Left lung (tissue), 10 donors: ENCODE data around the gene MAPK8. TPM values are rescaled to one million over a fixed set of nuclear protein-coding genes. Genes with fewer than 3 reads are reported as not detected.

Experiments used
- ATAC-seq: fragments of 200-7000 bp; cut with Tn5 transposase; one replicate; pipeline ENCODE4 v1.9.1; 2020; ENCODE audit warnings: moderate library complexity
- DNase-seq, 4 donors: peaks; one replicate each; pipeline ENCODE4 v3.0.0-alpha.2; 2013 to 2020
- H3K27ac ChIP-seq, 2 donors: fragments of 200-600 bp; sonication (generic) in 1 of 2; one replicate each; pipeline versions ENCODE4 v1.5.0 to v1.8.0; 2020 to 2021
- H3K27me3 ChIP-seq, 2 donors: fragments of 200-600 bp; sonication (generic) in 1 of 2; one replicate each; pipeline versions ENCODE4 v1.5.0 to v1.8.0; 2020 to 2021
- H3K36me3 ChIP-seq, 2 donors: fragments of 200-600 bp; sonication (generic) in 1 of 2; one replicate each; pipeline versions ENCODE4 v1.5.0 to v1.8.0; 2020 to 2021
- H3K4me1 ChIP-seq, 2 donors: fragments of 200-600 bp; one replicate each; pipeline ENCODE4 v1.8.0; 2021
- H3K4me3 ChIP-seq, 2 donors: fragments of 200-600 bp; sonication (generic) in 1 of 2; one replicate each; pipeline versions ENCODE4 v1.5.0 to v1.8.0; 2020 to 2021; ENCODE audit warnings: mild to moderate bottlenecking in 1 of 2
- H3K9me3 ChIP-seq, 2 donors: fragments of 200-600 bp; sonication (generic) in 1 of 2; one replicate each; pipeline versions ENCODE4 v1.5.0 to v1.8.0; 2020 to 2021
- intact Hi-C, 2 donors: fragments of 100-400 bp; cut with DNase I; formaldehyde crosslinking; loops; one replicate each; pipeline versions ENCODE4 v1.11.2 to v1.14.2; 2022
- polyA plus RNA-seq, 6 donors: library from polyadenylated mRNA; unstranded; fragments of 120-200 nt; gene quantifications; one replicate each; pipeline ENCODE4 v1.2.1, GENCODE V29; 2013; ENCODE audit not compliant: insufficient read length in 6 of 6
- total RNA-seq, 2 donors: library from RNA; stranded (reverse); fragmentation: NEBNext Ultra II Directional; extraction: Animal tissue kit (Norgen Biotek cat#: 25700); gene quantifications; one replicate each; pipeline ENCODE4 v1.2.1, GENCODE V29; 2021
- TF ChIP-seq, protein P1 (sequence below), 2 donors: fragments of 200-600 bp; sonication (generic) in 1 of 2; IDR thresholded peaks; one replicate each; pipeline versions ENCODE4 v1.5.0 to v1.8.0; 2021; ENCODE audit warnings: antibody characterized with exemption in 2 of 2
- donor health status: DM: no; HTN: yes; CAD: no.
- donor health status: DM: no; HTN: no; CAD: no.

MAPK8 gene
- total and polyA plus RNA-seq, 8 donors = 31.3 to 81.8 (median 71.7) TPM

DNA sequence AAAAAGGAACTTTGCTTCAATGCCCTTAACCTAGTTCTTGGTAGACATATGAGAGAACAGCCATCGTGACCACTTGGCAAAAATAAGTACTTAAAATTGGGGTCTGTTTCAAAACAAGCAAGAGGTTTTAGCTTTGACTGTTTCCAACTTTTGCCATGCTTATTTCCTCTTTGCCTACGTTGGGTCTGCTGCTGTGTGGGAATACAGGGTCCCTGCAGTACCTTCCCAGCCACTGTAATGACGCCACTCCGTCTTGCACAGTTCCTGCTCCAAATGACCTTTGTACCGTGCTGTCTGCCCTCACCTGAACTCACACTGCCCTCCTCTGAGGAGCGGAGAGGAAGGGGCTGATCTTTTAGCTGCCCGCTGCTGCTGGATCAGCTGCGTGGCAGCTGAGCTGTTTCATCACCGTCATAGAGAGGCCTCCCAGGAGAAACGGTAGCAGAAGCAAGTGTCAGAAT, 133.1 kb downstream of the MAPK8 start:
- ATAC-seq = peak; percentile 61
- H3K4me3 ChIP-seq = no peak overlapping the region
- H3K36me3 ChIP-seq = peaks cover 0 to 22% of the 10 kb centered on the region in 2 donors
- intact Hi-C loops = no loop called here
- H3K27ac ChIP-seq = no peak overlapping the region
- no peaks in the 10 kb centered on the region for H3K4me1 ChIP-seq
- TF ChIP-seq, protein P1, sequence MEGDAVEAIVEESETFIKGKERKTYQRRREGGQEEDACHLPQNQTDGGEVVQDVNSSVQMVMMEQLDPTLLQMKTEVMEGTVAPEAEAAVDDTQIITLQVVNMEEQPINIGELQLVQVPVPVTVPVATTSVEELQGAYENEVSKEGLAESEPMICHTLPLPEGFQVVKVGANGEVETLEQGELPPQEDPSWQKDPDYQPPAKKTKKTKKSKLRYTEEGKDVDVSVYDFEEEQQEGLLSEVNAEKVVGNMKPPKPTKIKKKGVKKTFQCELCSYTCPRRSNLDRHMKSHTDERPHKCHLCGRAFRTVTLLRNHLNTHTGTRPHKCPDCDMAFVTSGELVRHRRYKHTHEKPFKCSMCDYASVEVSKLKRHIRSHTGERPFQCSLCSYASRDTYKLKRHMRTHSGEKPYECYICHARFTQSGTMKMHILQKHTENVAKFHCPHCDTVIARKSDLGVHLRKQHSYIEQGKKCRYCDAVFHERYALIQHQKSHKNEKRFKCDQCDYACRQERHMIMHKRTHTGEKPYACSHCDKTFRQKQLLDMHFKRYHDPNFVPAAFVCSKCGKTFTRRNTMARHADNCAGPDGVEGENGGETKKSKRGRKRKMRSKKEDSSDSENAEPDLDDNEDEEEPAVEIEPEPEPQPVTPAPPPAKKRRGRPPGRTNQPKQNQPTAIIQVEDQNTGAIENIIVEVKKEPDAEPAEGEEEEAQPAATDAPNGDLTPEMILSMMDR (IDR thresholded peaks at IDR 0.05) = no peak
- peak in 1 of 4 donors; percentile 32 for DNase-seq
- H3K9me3 ChIP-seq = no peaks in the 10 kb centered on the region
- H3K27me3 ChIP-seq = no peaks in the 10 kb centered on the region

DNA sequence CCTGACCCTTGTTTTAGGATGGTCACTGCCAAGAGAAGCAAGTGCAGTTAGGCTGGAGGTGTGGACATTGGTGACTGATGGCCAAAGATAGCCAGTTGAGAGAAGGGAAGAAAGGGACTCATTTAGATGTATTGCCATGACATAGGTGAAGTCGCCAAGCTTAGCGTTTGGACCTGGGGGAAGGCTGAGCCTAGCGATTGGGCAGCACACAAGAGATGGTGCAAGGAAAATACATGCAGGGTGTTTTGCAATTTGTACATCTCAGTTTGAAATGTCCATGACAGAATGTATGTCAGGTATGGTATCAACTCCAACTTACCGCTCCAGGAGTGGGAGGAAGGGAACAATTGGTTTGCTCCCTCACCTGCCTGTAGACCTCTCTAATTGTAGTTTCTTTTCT, 134.3 kb downstream of the MAPK8 start:
- no peak for ATAC-seq
- TF ChIP-seq, protein P1 (IDR thresholded peaks at IDR 0.05) = no peak
- Histone ChIP-seq H3K9me3 (no peaks in the 10 kb centered on the region), H3K27me3 (no peaks in the 10 kb centered on the region), H3K4me3 (no peak overlapping the region), H3K4me1 (no peaks in the 10 kb centered on the region), H3K36me3 (peaks cover 0 to 10% of the 10 kb centered on the region in 2 donors), H3K27ac (no peak overlapping the region)
- intact Hi-C loops = no loop called here
- DNase-seq = no peak

DNA sequence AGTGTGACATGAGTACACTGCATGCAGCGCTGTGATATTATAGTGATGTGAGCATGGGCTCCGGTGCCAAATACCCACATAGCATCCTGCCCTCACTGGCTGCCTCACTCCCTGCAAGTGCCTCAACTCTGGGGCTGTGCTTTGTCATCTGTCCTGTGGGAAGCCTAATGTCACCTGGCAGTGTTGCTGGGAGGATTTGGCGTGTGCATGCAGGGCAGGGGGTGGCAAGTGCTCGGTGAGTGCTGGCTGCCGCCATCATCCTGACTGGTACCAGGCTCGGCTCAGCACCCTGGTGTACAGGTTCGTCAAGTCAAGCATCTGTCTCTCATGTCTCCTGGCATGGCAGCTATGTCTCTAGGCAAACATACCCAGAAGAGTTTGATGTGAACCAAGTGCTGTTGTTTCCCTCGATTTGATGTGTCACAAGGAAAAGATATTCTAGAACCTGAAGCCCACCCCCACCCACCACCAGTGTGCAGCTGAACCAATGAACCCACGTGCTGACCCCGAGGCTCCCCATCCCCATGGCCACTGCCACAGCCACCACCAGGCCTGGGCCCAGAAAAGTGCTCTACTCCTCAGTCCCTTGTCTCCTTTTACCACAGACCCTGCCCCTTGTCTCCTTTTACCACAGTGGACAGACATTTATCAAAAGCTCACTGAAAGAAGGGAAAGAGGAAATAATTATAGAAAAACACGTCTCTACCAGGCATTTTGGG, 135.8 kb downstream of the MAPK8 start:
- Histone ChIP-seq H3K4me3 (no peak overlapping the region), H3K4me1 (no peaks in the 10 kb centered on the region), H3K36me3 (peaks cover 0 to 7% of the 10 kb centered on the region in 2 donors), H3K9me3 (no peaks in the 10 kb centered on the region), H3K27me3 (no peaks in the 10 kb centered on the region), H3K27ac (no peak overlapping the region)
- TF ChIP-seq, protein P1 (IDR thresholded peaks at IDR 0.05) = no peak
- DNase-seq (peak in 1 of 4 donors; percentile 53), ATAC-seq (no peak)
- intact Hi-C loops = no loop called here

DNA sequence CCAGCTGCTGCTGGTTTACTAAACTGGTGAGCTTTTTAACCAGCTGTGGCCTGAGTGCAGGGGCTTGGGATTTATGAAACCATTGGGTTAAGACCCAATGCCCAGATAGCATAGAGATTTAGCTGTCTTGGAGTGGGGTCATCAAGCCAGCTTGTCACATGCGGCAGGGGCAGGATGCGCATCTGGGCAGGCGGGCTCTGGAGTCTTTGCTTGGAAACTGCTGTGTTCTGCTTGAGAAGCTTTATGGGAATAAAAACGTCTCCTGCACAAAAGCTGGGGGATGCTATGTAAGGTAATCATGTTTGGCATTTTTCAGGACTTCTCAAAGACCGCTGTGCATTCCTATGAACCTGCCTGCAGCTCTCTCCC, 136.3 kb downstream of the MAPK8 start:
- Histone ChIP-seq H3K36me3 (peaks cover 0 to 4% of the 10 kb centered on the region in 2 donors), H3K9me3 (no peaks in the 10 kb centered on the region), H3K4me3 (no peak overlapping the region), H3K27ac (no peak overlapping the region), H3K4me1 (no peaks in the 10 kb centered on the region), H3K27me3 (no peaks in the 10 kb centered on the region)
- DNase-seq = peak in 1 of 4 donors; percentile 34
- TF ChIP-seq, protein P1 (IDR thresholded peaks at IDR 0.05) = no peak
- ATAC-seq = no peak
- intact Hi-C loops = no loop called here

DNA sequence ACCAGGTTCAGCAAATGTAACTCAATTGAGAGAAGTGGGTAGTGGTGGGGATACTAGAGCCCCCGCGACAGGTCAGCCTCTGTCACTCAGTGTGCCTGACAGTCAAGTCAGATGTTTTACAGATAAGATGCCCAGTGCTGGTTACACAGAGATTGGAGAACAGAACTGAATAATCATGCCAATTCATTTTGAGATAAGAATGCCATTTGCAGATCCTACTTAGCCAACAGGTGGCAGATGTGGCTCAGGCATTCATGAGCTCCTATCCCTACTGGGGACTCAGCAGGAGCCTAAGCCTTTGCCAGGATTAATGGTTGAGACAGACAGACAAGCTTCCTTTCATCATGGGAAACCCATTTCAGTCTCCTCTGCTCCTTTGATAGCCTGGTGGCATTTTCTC, 137.8 kb downstream of the MAPK8 start:
- H3K36me3 ChIP-seq = no peaks in the 10 kb centered on the region
- no peak overlapping the region for H3K4me3 ChIP-seq
- H3K27me3 ChIP-seq = no peaks in the 10 kb centered on the region
- no peak for ATAC-seq
- intact Hi-C loops = no loop called here
- TF ChIP-seq, protein P1 (IDR thresholded peaks at IDR 0.05) = no peak
- no peaks in the 10 kb centered on the region for H3K4me1 ChIP-seq
- no peaks in the 10 kb centered on the region for H3K9me3 ChIP-seq
- no peak for DNase-seq
- no peak overlapping the region for H3K27ac ChIP-seq
